Progenitor cell of endocrine pancreas (in vitro differentiated cells): ENCODE measurements around the gene TBC1D1. TPM values are rescaled to one million over a fixed set of nuclear protein-coding genes. Genes with fewer than 3 reads are reported as not detected.

Experiments used
- DNase-seq: peaks from one replicate; pipeline ENCODE4 v3.0.0; 2021; ENCODE audit warnings: low spot score; ENCODE audit not compliant: unreplicated experiment
- H3K27ac Mint-ChIP-seq: 2 replicates; pipeline ENCODE4 v1.8.0; 2021; ENCODE audit warnings: mild to moderate bottlenecking, moderate library complexity, mixed read lengths
- H3K27me3 Mint-ChIP-seq: 2 replicates; pipeline ENCODE4 v1.8.0; 2021; ENCODE audit warnings: mixed read lengths
- H3K36me3 Mint-ChIP-seq: 2 replicates; pipeline ENCODE4 v1.8.0; 2022; ENCODE audit warnings: mixed read lengths; ENCODE audit not compliant: insufficient read depth
- H3K4me1 Mint-ChIP-seq: 2 replicates; pipeline ENCODE4 v1.8.0; 2021; ENCODE audit warnings: low read depth, mixed read lengths
- H3K4me3 Mint-ChIP-seq: 2 replicates; pipeline ENCODE4 v1.8.0; 2021; ENCODE audit warnings: low read depth, mild to moderate bottlenecking, moderate library complexity, mixed read lengths
- H3K9me3 Mint-ChIP-seq: 2 replicates; pipeline ENCODE4 v1.8.0; 2021; ENCODE audit warnings: low read depth, mixed read lengths
- CTCF ChIP-seq: fragments of 200-600 bp; sonication (generic); IDR thresholded peaks from one replicate; pipeline ENCODE4 v1.5.0; 2021; ENCODE audit warnings: antibody characterized with exemption, mild to moderate bottlenecking; ENCODE audit not compliant: unreplicated experiment
- total RNA-seq: library from RNA; stranded (reverse); gene quantifications from 2 replicates; pipeline ENCODE4 v1.2.1, GENCODE V29; 2021

Gene TBC1D1
- total RNA-seq, 1 donor from 2014 or later = 138 TPM

GRCh38 chr4:38045289-38045988 is 154.6 kb downstream of the TBC1D1 start:
- TF ChIP-seq CTCF = no peak

GRCh38 chr4:38046727-38047489 is 156.0 kb downstream of the TBC1D1 start:
- no peak for DNase-seq
- Mint-ChIP-seq H3K27me3 (no peaks in the 10 kb centered on the region), H3K27ac (no peak overlapping the region), H3K9me3 (no peaks in the 10 kb centered on the region), H3K36me3 (peaks cover 12% of the 10 kb centered on the region), H3K4me3 (no peak overlapping the region), H3K4me1 (no peaks in the 10 kb centered on the region)
- no peak for TF ChIP-seq CTCF

More at GRCh38 chr4:38045289-38045988, 154.6 kb downstream of the TBC1D1 start:
- no peaks in the 10 kb centered on the region for H3K27me3 Mint-ChIP-seq
- no peaks in the 10 kb centered on the region for H3K4me1 Mint-ChIP-seq
- DNase-seq = no peak
- H3K27ac Mint-ChIP-seq = no peak overlapping the region
- peaks cover 15% of the 10 kb centered on the region for H3K36me3 Mint-ChIP-seq
- H3K4me3 Mint-ChIP-seq = no peak overlapping the region
- no peaks in the 10 kb centered on the region for H3K9me3 Mint-ChIP-seq

DNA sequence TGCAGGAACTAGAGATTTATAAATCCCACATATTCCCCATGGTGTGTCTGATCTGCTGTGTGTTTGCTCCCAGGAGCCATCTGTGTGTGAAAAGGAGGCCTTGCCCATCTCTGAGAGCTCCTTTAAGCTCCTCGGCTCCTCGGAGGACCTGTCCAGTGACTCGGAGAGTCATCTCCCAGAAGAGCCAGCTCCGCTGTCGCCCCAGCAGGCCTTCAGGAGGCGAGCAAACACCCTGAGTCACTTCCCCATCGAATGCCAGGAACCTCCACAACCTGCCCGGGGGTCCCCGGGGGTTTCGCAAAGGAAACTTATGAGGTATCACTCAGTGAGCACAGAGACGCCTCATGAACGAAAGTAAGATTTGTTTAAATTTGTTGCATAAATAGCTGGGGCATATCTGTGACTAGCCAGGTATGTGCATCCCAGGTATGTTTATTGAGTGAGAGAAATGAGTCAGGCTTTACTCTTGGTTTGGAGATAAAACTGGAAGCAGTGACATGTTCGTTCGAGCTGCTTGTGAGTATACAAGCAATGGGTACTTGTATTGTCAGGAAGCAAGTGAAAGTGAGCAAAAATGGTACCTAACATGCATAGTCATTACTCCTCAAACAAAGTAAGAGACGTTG is 158.8 kb downstream of the TBC1D1 start:
- Mint-ChIP-seq H3K27me3 (no peaks in the 10 kb centered on the region), H3K4me3 (no peak overlapping the region), H3K36me3 (peaks cover 14% of the 10 kb centered on the region), H3K27ac (no peak overlapping the region), H3K4me1 (no peaks in the 10 kb centered on the region), H3K9me3 (no peaks in the 10 kb centered on the region)
- no peak for TF ChIP-seq CTCF
- no peak for DNase-seq

DNA sequence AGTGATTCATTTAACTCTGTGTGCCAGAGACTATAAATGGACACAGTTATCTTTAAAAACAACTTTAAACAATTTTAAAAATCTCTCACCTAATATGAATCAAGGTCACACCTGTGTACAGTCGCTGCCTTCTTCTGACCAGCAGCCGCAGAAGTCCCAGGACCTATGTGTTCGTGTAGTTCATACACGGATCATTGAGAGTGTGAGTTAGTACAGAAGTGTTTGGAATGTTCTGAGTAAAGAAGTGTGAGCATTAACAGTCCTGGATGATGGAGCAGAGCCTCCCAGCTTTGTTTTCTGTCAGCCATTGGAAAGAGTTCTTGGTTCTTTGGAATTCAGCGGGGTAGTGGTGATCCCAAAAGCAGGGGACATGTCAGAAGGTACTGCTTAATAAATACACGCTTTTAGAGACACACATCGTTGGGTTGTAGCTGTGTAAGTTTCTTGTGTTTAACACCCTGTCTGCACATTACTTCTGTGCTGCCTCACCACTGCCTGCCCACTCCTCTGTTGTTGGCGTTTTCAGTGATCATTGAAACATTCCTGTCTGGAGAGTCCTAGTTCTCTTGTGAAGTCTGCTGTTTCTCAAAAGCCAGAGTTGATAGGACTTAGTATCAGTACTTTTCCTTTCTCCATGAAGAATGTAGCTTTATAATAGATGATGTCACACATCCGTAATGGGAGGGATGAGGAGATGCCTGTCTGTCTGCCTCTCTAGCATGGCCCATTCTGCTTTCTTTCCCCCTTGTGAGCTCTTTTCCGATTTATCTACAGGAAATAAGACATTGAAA is 159.9 kb downstream of the TBC1D1 start:
- no peak for TF ChIP-seq CTCF
- no peak for DNase-seq
- no peak overlapping the region for H3K4me3 Mint-ChIP-seq
- H3K9me3 Mint-ChIP-seq = no peaks in the 10 kb centered on the region
- H3K4me1 Mint-ChIP-seq = no peaks in the 10 kb centered on the region
- H3K27me3 Mint-ChIP-seq = no peaks in the 10 kb centered on the region
- H3K27ac Mint-ChIP-seq = no peak overlapping the region
- peaks cover 15% of the 10 kb centered on the region for H3K36me3 Mint-ChIP-seq

DNA sequence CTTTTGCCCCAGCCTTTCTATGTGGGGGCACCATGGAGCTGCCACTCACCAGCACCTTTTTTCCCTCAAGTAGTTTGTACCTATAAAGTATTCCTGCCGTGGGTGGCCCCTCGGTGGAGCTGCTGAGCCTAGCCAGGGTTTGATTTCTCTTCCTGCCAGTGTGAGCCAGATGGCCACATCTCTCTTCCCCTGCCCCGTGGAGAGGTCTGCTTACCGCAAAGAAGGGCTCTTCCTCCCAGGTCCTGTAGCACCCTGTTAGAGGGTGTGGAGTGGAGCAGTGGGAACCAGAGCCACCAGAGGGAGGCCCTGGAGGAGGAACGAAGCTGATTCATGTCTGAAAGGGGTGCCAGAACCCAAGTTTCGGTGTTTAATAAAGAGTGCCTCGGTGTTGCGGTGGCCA is 164.7 kb downstream of the TBC1D1 start:
- DNase-seq = no peak
- no peaks in the 10 kb centered on the region for H3K27me3 Mint-ChIP-seq
- peaks cover under 1% of the 10 kb centered on the region for H3K4me1 Mint-ChIP-seq
- peaks cover 24% of the 10 kb centered on the region for H3K36me3 Mint-ChIP-seq
- no peak for TF ChIP-seq CTCF
- no peak overlapping the region for H3K4me3 Mint-ChIP-seq
- no peak overlapping the region for H3K27ac Mint-ChIP-seq
- no peaks in the 10 kb centered on the region for H3K9me3 Mint-ChIP-seq
